B cell (primary cell): ENCODE results near the gene KLHDC7B. TPM values are rescaled to one million over a fixed set of nuclear protein-coding genes. Genes with fewer than 3 reads are reported as not detected.

Experiments
- ATAC-seq: fragments of 200-7000 bp; cut with Tn5 transposase; one replicate; pipeline ENCODE4 v1.10.0; 2021; ENCODE audit warnings: low read depth, mild to moderate bottlenecking, moderate number of reproducible peaks, moderate library complexity
- CTCF ChIA-PET: fragments of 350-600 bp; sonication (Branson Sonifier 250); formaldehyde crosslinking; loops from one replicate; lab custom pipeline; 2021; ENCODE audit warnings: antibody characterized with exemption, inconsistent platforms; lab: Charles Lee
- POLR2A ChIA-PET: fragments of 350-600 bp; sonication (Branson Sonifier 250); formaldehyde crosslinking; loops from one replicate; lab custom pipeline; 2021; ENCODE audit warnings: antibody characterized with exemption; lab: Charles Lee
- DNase-seq: peaks from one replicate; pipeline ENCODE4 v3.0.0; 2013
- H2AFZ ChIP-seq: 2 replicates; pipeline ENCODE4 v1.6.1; 2012; ENCODE audit warnings: mild to moderate bottlenecking, low read depth, low read length; ENCODE audit not compliant: insufficient read depth, poor library complexity, severe bottlenecking
- H3K27ac ChIP-seq, 2 donors: 1 replicate in 1 of 2; 2 replicates in 1 of 2; pipeline ENCODE4 v1.5.1; 2012 to 2013; ENCODE audit warnings: low read length in 2 of 2, mild to moderate bottlenecking in 2 of 2, moderate library complexity in 1 of 2
- H3K27me3 ChIP-seq, 4 experiments: fragments of 200-600 bp in 1 of 4; sonication (generic) in 1 of 4; replicated peaks in 1 of 4; 1 replicate in 2 of 4; 2 replicates in 2 of 4; pipeline versions ENCODE4 v1.6.1 to v1.7.0; 2013 to 2016; ENCODE audit warnings: low read length in 3 of 4, mild to moderate bottlenecking in 2 of 4, mixed read lengths in 1 of 4, moderate library complexity in 1 of 4; ENCODE audit not compliant: insufficient read depth in 4 of 4, control insufficient read depth in 3 of 4; ENCODE audit errors: control extremely low read depth in 1 of 4
- H3K36me3 ChIP-seq, 2 experiments: replicated peaks in 1 of 2; 1 replicate in 1 of 2; 2 replicates in 1 of 2; pipeline versions ENCODE4 v1.6.1 to v1.7.1; 2013; ENCODE audit warnings: low read length in 1 of 2; ENCODE audit not compliant: insufficient read depth in 2 of 2, control insufficient read depth in 1 of 2; ENCODE audit errors: control extremely low read depth in 1 of 2, extremely low read depth in 1 of 2
- H3K4me1 ChIP-seq, 2 donors: fragments of 200-600 bp in 1 of 2; sonication (generic) in 1 of 2; 1 replicate in 1 of 2; 2 replicates in 1 of 2; pipeline versions ENCODE4 v1.5.1 to v1.6.1; 2013 to 2017; ENCODE audit warnings: low read length in 2 of 2; ENCODE audit not compliant: control insufficient read depth in 2 of 2, insufficient read depth in 2 of 2
- H3K4me2 ChIP-seq: replicated peaks from 2 replicates; pipeline ENCODE3; 2012; ENCODE audit warnings: mild to moderate bottlenecking, low read depth, low read length; ENCODE audit not compliant: poor library complexity, severe bottlenecking
- H3K4me3 ChIP-seq, 5 experiments: fragments of 200-600 bp in 1 of 5; sonication (generic) in 1 of 5; 1 replicate in 3 of 5; 2 replicates in 2 of 5; pipeline versions ENCODE4 v1.5.1 to v1.7.0; 2011 to 2016; ENCODE audit warnings: low read length in 4 of 5, mild to moderate bottlenecking in 4 of 5, low read depth in 2 of 5, control low read depth in 1 of 5, moderate library complexity in 1 of 5; ENCODE audit not compliant: insufficient read depth in 1 of 5; ENCODE audit errors: control extremely low read depth in 1 of 5, extremely low read depth in 1 of 5
- H3K79me2 ChIP-seq: fragments of 200-600 bp; sonication (generic); one replicate; pipeline ENCODE4 v1.6.0; 2016; ENCODE audit warnings: low read length; ENCODE audit not compliant: control insufficient read depth, insufficient read depth
- H3K9ac ChIP-seq: fragments of 200-600 bp; sonication (generic); 2 replicates; pipeline ENCODE4 v1.6.1; 2017; ENCODE audit warnings: mild to moderate bottlenecking, low read length, moderate library complexity
- H3K9me3 ChIP-seq, 3 donors: one replicate each; pipeline versions ENCODE4 v1.6.1 to v1.7.1; 2013; ENCODE audit warnings: low read length in 2 of 3; ENCODE audit not compliant: control insufficient read depth in 2 of 3, insufficient read depth in 1 of 3; ENCODE audit errors: control extremely low read depth in 1 of 3
- H4K20me1 ChIP-seq: 2 replicates; pipeline ENCODE4 v1.6.0; 2012; ENCODE audit warnings: mild to moderate bottlenecking, low read length; ENCODE audit not compliant: insufficient read depth, control insufficient read depth, poor library complexity, severe bottlenecking
- H3K27ac Mint-ChIP-seq: one replicate; pipeline ENCODE4 v1.8.0; 2021; ENCODE audit warnings: mixed read lengths
- H3K27me3 Mint-ChIP-seq: one replicate; pipeline ENCODE4 v1.8.0; 2021; ENCODE audit warnings: mixed read lengths
- H3K4me1 Mint-ChIP-seq: one replicate; pipeline ENCODE4 v1.8.0; 2021; ENCODE audit warnings: mixed read lengths
- H3K4me3 Mint-ChIP-seq: one replicate; pipeline ENCODE4 v1.8.0; 2021; ENCODE audit warnings: mixed read lengths
- H3K9me3 Mint-ChIP-seq: one replicate; pipeline ENCODE4 v1.8.0; 2022; ENCODE audit warnings: mixed read lengths; ENCODE audit not compliant: insufficient read depth
- EZH2 ChIP-seq: IDR thresholded peaks from 2 replicates; pipeline ENCODE4 v1.6.1; 2012; ENCODE audit warnings: borderline replicate concordance, low read depth, mild to moderate bottlenecking, moderate library complexity, low read length; ENCODE audit not compliant: insufficient read depth, poor library complexity, severe bottlenecking
- WGBS: methylation state at CpG from one replicate; pipeline ENCODE4 v1.1.5; 2013; ENCODE audit warnings: missing lambda C conversion rate; ENCODE audit not compliant: insufficient coverage; 5-methylcytosine and 5-hydroxymethylcytosine counted together
- intact Hi-C: fragments of 100-400 bp; cut with micrococcal nuclease; formaldehyde crosslinking; loops from one replicate; pipeline ENCODE4 v1.10.0; 2022
- polyA plus RNA-seq: library from polyadenylated mRNA; depleted of rRNA; stranded (reverse); fragments of >200 nt; gene quantifications from 2 replicates; pipeline ENCODE4 v1.2.3, GENCODE V29; 2012
- total RNA-seq, 2 donors: library from RNA; stranded (reverse); fragments of 120-200 nt in 1 of 2; gene quantifications; 1 replicate in 1 of 2; 2 replicates in 1 of 2; pipeline versions ENCODE4 v1.2.3 to v1.2.4, GENCODE V29; 2013 to 2022
- TF ChIP-seq, protein P1 (sequence below): fragments of 200-600 bp; IDR thresholded peaks from one replicate; pipeline ENCODE4 v1.8.0; 2022; ENCODE audit warnings: antibody characterized with exemption, mild to moderate bottlenecking

KLHDC7B gene
- total and polyA plus RNA-seq, 2 donors (not counting 1 experiment from before 2014, with no cell fraction given): 1.8 to 6.2 TPM

- H3K27me3 ChIP-seq: no peaks in the 10 kb centered on the region
- no peaks in the 10 kb centered on the region for H3K79me2 ChIP-seq
- H4K20me1 ChIP-seq: no peaks in the 10 kb centered on the region
- ChIA-PET POLR2A (interaction anchor here (0.6 kb wide), 1 partner anchor 205 kb away, joined by 3 read pairs; no protein-coding TSS in a partner anchor), CTCF (no interaction called here)
- no peak overlapping the region for H3K4me3 Mint-ChIP-seq
- H3K9me3 ChIP-seq: no peaks in the 10 kb centered on the region
- TF ChIP-seq, protein P1, sequence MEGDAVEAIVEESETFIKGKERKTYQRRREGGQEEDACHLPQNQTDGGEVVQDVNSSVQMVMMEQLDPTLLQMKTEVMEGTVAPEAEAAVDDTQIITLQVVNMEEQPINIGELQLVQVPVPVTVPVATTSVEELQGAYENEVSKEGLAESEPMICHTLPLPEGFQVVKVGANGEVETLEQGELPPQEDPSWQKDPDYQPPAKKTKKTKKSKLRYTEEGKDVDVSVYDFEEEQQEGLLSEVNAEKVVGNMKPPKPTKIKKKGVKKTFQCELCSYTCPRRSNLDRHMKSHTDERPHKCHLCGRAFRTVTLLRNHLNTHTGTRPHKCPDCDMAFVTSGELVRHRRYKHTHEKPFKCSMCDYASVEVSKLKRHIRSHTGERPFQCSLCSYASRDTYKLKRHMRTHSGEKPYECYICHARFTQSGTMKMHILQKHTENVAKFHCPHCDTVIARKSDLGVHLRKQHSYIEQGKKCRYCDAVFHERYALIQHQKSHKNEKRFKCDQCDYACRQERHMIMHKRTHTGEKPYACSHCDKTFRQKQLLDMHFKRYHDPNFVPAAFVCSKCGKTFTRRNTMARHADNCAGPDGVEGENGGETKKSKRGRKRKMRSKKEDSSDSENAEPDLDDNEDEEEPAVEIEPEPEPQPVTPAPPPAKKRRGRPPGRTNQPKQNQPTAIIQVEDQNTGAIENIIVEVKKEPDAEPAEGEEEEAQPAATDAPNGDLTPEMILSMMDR: no peak
- TF ChIP-seq EZH2: no peak
- no peak overlapping the region for H3K4me2 ChIP-seq
- H3K4me1 ChIP-seq: peaks cover 5 to 20% of the 10 kb centered on the region in 2 donors
- H2AFZ ChIP-seq: no peak overlapping the region
- H3K9ac ChIP-seq: no peak overlapping the region
- H3K9me3 Mint-ChIP-seq: no peaks in the 10 kb centered on the region
- no peak overlapping the region for H3K4me3 ChIP-seq
- no peaks in the 10 kb centered on the region for H3K27me3 Mint-ChIP-seq
- H3K27ac ChIP-seq: no peak overlapping the region
- ATAC-seq: no peak
- peaks cover 23% of the 10 kb centered on the region for H3K4me1 Mint-ChIP-seq
- H3K27ac Mint-ChIP-seq: no peak overlapping the region
- DNase-seq: no peak
- intact Hi-C loops: no loop called here
- peaks cover 0 to 19% of the 10 kb centered on the region in 2 experiments for H3K36me3 ChIP-seq
- WGBS: 95% methylated on average over 5 of the region's 7 CpGs
Measured at GRCh38 chr22:50567721-50568252, 22.1 kb downstream of the KLHDC7B start.

DNA sequence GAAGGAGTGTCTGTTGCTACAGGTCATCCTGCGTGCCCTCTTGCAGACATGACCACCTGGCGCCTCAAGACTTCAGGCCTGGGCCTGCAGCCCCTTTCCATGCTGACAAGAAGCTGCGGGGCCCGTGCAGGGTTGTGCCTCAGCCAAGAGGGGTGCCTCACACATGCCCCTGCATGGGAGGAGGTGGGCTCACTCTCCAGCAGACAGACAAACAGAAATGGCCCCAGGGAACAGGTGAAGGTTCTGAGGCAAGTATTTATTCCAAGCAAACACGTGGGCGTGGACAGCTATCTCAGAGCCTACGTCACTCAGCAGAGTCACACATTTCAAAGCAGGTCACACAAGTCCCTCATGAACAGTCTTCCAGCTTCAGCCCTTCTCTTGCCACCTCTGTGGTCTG is 22.9 kb downstream of the KLHDC7B start:
- intact Hi-C loops: no loop called here
- no peaks in the 10 kb centered on the region for H4K20me1 ChIP-seq
- WGBS: 98% methylated on average over 7 of the region's 7 CpGs
- no peak for TF ChIP-seq EZH2
- TF ChIP-seq, protein P1: no peak
- no peak overlapping the region for H3K4me3 ChIP-seq
- DNase-seq (no peak), ATAC-seq (no peak)
- POLR2A ChIA-PET: no interaction called here
- Mint-ChIP-seq H3K4me3 (no peak overlapping the region), H3K27ac (no peak overlapping the region), H3K9me3 (no peaks in the 10 kb centered on the region), H3K27me3 (no peaks in the 10 kb centered on the region), H3K4me1 (peaks cover 14% of the 10 kb centered on the region)
- no peak overlapping the region for H3K4me2 ChIP-seq
- H3K27ac ChIP-seq: no peak overlapping the region
- H3K9ac ChIP-seq: no peak overlapping the region
- H3K9me3 ChIP-seq: no peaks in the 10 kb centered on the region
- H3K36me3 ChIP-seq: peaks cover 0 to 19% of the 10 kb centered on the region in 2 experiments
- peaks cover under 1 to 14% of the 10 kb centered on the region in 2 donors for H3K4me1 ChIP-seq
- no peak overlapping the region for H2AFZ ChIP-seq
- CTCF ChIA-PET: interaction anchor here (1.0 kb wide), 1 partner anchor 21 kb away, joined by 3 read pairs; no protein-coding TSS in a partner anchor
- H3K27me3 ChIP-seq: no peaks in the 10 kb centered on the region
- H3K79me2 ChIP-seq: no peaks in the 10 kb centered on the region
